GM19452 (cell line): ENCODE data around the gene BNIP3.
A peak's percentile ranks its signal among the peaks of the same experiment; 100 is the strongest.
"Not testable (repeated sequence)": the region's sequence is repeated elsewhere in the genome, so short reads cannot be mapped to it uniquely, and the experiment has no call there.

Source experiments
- ATAC-seq: cut with Tn5 transposase; IDR thresholded peaks from one replicate; pipeline ENCODE4 v1.9.1; 2021; ENCODE audit not compliant: unreplicated experiment

BNIP3 gene

GRCh38 chr10:132002004-132002403 lies 20.3 kb upstream of the BNIP3 start:
- no peak for ATAC-seq

GRCh38 chr10:132001238-132001972 lies 19.7 kb upstream of the BNIP3 start:
- ATAC-seq, result no peak

GRCh38 chr10:131998845-131999681 lies 17.3 kb upstream of the BNIP3 start:
- no peak for ATAC-seq

DNA sequence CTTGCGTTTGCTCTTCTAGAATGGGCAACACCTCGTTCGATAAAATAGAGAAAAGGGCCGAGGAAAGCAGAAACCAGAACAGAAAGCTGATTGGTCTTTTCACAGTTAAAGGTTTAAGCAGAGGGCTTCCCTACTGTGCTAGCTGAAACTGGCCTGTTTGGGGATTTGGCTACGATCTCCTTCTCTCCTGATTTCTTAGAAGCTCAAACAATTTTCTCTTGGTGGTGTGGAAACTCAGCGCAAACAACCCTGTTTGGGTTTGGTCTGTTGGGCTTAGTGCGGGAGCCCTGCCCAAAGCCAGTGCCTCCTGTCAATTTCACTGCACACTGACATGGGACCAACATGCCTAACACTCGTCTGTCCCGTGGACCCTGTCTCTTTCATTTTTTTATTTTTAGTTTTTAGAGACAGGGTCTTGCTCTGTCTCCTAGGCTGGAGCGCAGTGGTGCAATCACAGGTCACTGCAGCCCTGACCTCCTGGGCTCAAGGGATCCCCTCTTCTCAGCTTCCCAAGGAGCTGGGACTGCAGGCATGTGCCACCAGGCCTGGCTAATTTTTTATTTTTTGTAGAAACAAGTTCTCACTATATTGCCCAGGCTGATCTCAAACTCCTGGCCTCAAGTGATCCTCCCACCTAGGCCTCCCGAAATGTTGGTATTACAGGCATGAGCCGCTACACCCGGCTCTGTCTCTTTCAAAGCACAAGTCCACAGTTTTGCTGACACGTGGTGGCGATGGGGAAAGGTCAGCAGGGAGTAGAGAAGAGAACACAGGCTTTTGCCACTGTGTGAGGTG lies 16.5 kb upstream of the BNIP3 start:
- ATAC-seq, result no peak

- ATAC-seq, result no peak
Observed at GRCh38 chr10:131997366-131998049, 15.8 kb upstream of the BNIP3 start.

- ATAC-seq, result no peak
Observed at GRCh38 chr10:131996466-131997365, 15.0 kb upstream of the BNIP3 start.

GRCh38 chr10:131994435-131994834 lies 12.7 kb upstream of the BNIP3 start:
- no peak for ATAC-seq

DNA sequence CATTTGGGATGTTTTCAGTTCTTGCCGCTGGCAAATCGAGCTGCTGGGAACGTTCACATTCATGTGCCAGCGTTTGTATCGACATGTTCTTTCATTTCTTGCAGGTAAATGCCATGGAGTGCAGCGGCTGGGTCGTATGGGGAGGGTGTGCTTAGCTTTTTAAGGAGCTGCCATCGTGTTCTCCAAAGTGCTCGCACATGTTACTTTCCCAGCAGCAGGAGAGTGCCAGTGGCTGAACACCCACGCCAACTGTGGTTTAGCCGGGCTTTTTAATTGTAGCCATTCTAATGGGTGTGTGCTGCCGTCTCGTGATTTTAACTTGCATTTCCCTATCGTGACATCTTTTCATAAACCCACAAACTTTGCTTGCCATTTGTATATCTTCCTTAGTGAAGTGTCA lies 11.6 kb upstream of the BNIP3 start:
- ATAC-seq, result no peak

DNA sequence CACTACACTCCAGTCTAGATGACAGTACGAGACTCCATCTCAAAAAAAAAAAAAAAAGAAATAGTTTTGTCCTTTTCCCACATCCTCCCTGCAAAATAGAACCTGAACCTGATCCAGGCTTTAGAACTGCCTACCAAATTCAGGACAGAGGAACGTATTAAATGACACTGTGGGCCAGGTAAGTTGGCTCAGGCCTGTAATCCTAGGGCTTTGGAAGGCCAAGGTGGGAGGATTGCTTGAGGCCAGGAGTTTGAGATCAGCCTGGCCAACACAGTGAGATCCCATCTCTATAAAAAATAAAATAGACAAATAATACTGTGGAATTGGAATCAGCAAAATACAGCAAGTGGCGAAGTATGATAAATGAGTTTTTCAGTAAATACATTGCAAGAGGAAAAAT lies 10.0 kb upstream of the BNIP3 start:
- no peak for ATAC-seq

DNA sequence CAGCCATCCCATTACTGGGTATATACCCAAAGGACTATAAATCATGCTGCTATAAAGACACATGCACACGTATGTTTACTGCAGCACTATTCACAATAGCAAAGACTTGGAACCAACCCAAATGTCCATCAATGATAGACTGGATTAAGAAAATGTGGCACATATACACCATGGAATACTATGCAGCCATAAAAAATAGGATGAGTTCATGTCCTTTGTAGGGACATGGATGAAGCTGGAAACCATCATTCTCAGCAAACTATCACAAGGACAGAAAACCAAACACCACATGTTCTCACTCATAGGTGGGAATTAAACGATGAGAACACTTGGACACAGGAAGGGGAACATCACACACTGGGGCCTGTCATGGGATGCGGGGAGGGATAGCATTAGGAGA lies 6.1 kb upstream of the BNIP3 start:
- not testable (repeated sequence) for ATAC-seq

GRCh38 chr10:131987301-131987700 lies 5.6 kb upstream of the BNIP3 start:
- ATAC-seq, result not testable (repeated sequence)

DNA sequence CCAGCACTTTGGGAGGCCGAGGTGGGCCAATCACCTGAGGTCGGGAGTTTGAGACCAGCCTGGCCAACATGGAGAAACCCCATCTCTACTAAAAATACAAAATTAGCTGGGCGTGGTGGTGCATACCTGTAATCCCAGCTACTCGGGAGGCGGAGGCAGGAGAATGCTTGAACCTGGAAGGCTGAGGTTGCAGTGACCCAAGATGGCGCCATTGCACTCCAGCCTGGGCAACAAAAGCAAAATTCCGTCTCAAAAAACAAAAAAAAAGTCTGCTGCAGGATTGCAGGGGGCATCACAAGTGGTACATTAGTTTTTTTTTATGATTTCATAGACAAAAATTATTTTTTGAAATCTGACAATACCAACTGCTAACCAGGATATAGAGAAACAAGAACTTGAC lies 5.1 kb upstream of the BNIP3 start:
- not testable (repeated sequence) for ATAC-seq

GRCh38 chr10:131983780-131984179 lies 2.1 kb upstream of the BNIP3 start:
- no peak for ATAC-seq

GRCh38 chr10:131982796-131983195 lies 1.1 kb upstream of the BNIP3 start:
- ATAC-seq, result no peak

GRCh38 chr10:131982185-131982756 lies 548 bp upstream of the BNIP3 start:
- peak; percentile 36 for ATAC-seq

- ATAC-seq, result no peak
Observed at GRCh38 chr10:131980761-131981428, 828 bp downstream of the BNIP3 start.

GRCh38 chr10:131980321-131980720 lies 1.4 kb downstream of the BNIP3 start:
- no peak for ATAC-seq

DNA sequence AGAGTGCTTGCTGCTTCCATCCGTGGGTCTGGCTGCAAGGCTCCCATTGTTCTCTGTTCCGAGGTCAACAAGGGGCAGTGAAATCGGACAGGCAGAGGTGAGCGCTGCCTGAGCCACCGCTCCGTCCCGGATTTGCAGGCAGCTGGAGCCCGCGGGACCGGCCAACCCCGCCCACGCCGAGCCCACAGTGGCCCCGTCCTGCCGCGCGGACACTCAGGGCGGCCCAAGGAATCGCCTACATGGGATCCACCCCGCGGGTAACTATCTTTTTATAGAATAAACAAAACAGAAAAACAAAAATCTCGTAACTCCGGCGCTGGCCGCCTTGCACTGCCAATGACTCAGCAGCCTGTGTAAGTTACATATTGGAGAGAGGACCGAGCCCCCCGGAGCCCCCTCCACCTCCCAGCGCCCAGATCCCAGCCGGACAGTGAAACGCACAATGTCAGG lies 1.9 kb downstream of the BNIP3 start:
- no peak for ATAC-seq

GRCh38 chr10:131979336-131979735 lies 2.4 kb downstream of the BNIP3 start:
- ATAC-seq, result no peak
